B cell (primary cell): ENCODE measurements around the gene GABRB2. TPM values are rescaled to one million over a fixed set of nuclear protein-coding genes. Genes with fewer than 3 reads are reported as not detected.

ENCODE experiments used
- ATAC-seq: fragments of 200-7000 bp; cut with Tn5 transposase; one replicate; pipeline ENCODE4 v1.10.0; 2021; ENCODE audit warnings: low read depth, mild to moderate bottlenecking, moderate number of reproducible peaks, moderate library complexity
- CTCF ChIA-PET: fragments of 350-600 bp; sonication (Branson Sonifier 250); formaldehyde crosslinking; loops from one replicate; lab custom pipeline; 2021; ENCODE audit warnings: antibody characterized with exemption, inconsistent platforms; lab: Charles Lee
- POLR2A ChIA-PET: fragments of 350-600 bp; sonication (Branson Sonifier 250); formaldehyde crosslinking; loops from one replicate; lab custom pipeline; 2021; ENCODE audit warnings: antibody characterized with exemption; lab: Charles Lee
- DNase-seq: peaks from one replicate; pipeline ENCODE4 v3.0.0; 2013
- H2AFZ ChIP-seq: 2 replicates; pipeline ENCODE4 v1.6.1; 2012; ENCODE audit warnings: mild to moderate bottlenecking, low read depth, low read length; ENCODE audit not compliant: insufficient read depth, poor library complexity, severe bottlenecking
- H3K27ac ChIP-seq, 2 donors: 1 replicate in 1 of 2; 2 replicates in 1 of 2; pipeline ENCODE4 v1.5.1; 2012 to 2013; ENCODE audit warnings: low read length in 2 of 2, mild to moderate bottlenecking in 2 of 2, moderate library complexity in 1 of 2
- H3K27me3 ChIP-seq, 4 experiments: fragments of 200-600 bp in 1 of 4; sonication (generic) in 1 of 4; replicated peaks in 1 of 4; 1 replicate in 2 of 4; 2 replicates in 2 of 4; pipeline versions ENCODE4 v1.6.1 to v1.7.0; 2013 to 2016; ENCODE audit warnings: low read length in 3 of 4, mild to moderate bottlenecking in 2 of 4, mixed read lengths in 1 of 4, moderate library complexity in 1 of 4; ENCODE audit not compliant: insufficient read depth in 4 of 4, control insufficient read depth in 3 of 4; ENCODE audit errors: control extremely low read depth in 1 of 4
- H3K36me3 ChIP-seq, 2 experiments: replicated peaks in 1 of 2; 1 replicate in 1 of 2; 2 replicates in 1 of 2; pipeline versions ENCODE4 v1.6.1 to v1.7.1; 2013; ENCODE audit warnings: low read length in 1 of 2; ENCODE audit not compliant: insufficient read depth in 2 of 2, control insufficient read depth in 1 of 2; ENCODE audit errors: control extremely low read depth in 1 of 2, extremely low read depth in 1 of 2
- H3K4me1 ChIP-seq, 2 donors: fragments of 200-600 bp in 1 of 2; sonication (generic) in 1 of 2; 1 replicate in 1 of 2; 2 replicates in 1 of 2; pipeline versions ENCODE4 v1.5.1 to v1.6.1; 2013 to 2017; ENCODE audit warnings: low read length in 2 of 2; ENCODE audit not compliant: control insufficient read depth in 2 of 2, insufficient read depth in 2 of 2
- H3K4me2 ChIP-seq: replicated peaks from 2 replicates; pipeline ENCODE3; 2012; ENCODE audit warnings: mild to moderate bottlenecking, low read depth, low read length; ENCODE audit not compliant: poor library complexity, severe bottlenecking
- H3K4me3 ChIP-seq, 5 experiments: fragments of 200-600 bp in 1 of 5; sonication (generic) in 1 of 5; 1 replicate in 3 of 5; 2 replicates in 2 of 5; pipeline versions ENCODE4 v1.5.1 to v1.7.0; 2011 to 2016; ENCODE audit warnings: low read length in 4 of 5, mild to moderate bottlenecking in 4 of 5, low read depth in 2 of 5, control low read depth in 1 of 5, moderate library complexity in 1 of 5; ENCODE audit not compliant: insufficient read depth in 1 of 5; ENCODE audit errors: control extremely low read depth in 1 of 5, extremely low read depth in 1 of 5
- H3K79me2 ChIP-seq: fragments of 200-600 bp; sonication (generic); one replicate; pipeline ENCODE4 v1.6.0; 2016; ENCODE audit warnings: low read length; ENCODE audit not compliant: control insufficient read depth, insufficient read depth
- H3K9ac ChIP-seq: fragments of 200-600 bp; sonication (generic); 2 replicates; pipeline ENCODE4 v1.6.1; 2017; ENCODE audit warnings: mild to moderate bottlenecking, low read length, moderate library complexity
- H3K9me3 ChIP-seq, 3 donors: one replicate each; pipeline versions ENCODE4 v1.6.1 to v1.7.1; 2013; ENCODE audit warnings: low read length in 2 of 3; ENCODE audit not compliant: control insufficient read depth in 2 of 3, insufficient read depth in 1 of 3; ENCODE audit errors: control extremely low read depth in 1 of 3
- H4K20me1 ChIP-seq: 2 replicates; pipeline ENCODE4 v1.6.0; 2012; ENCODE audit warnings: mild to moderate bottlenecking, low read length; ENCODE audit not compliant: insufficient read depth, control insufficient read depth, poor library complexity, severe bottlenecking
- H3K27ac Mint-ChIP-seq: one replicate; pipeline ENCODE4 v1.8.0; 2021; ENCODE audit warnings: mixed read lengths
- H3K27me3 Mint-ChIP-seq: one replicate; pipeline ENCODE4 v1.8.0; 2021; ENCODE audit warnings: mixed read lengths
- H3K4me1 Mint-ChIP-seq: one replicate; pipeline ENCODE4 v1.8.0; 2021; ENCODE audit warnings: mixed read lengths
- H3K4me3 Mint-ChIP-seq: one replicate; pipeline ENCODE4 v1.8.0; 2021; ENCODE audit warnings: mixed read lengths
- H3K9me3 Mint-ChIP-seq: one replicate; pipeline ENCODE4 v1.8.0; 2022; ENCODE audit warnings: mixed read lengths; ENCODE audit not compliant: insufficient read depth
- CTCF ChIP-seq: fragments of 200-600 bp; IDR thresholded peaks from one replicate; pipeline ENCODE4 v1.8.0; 2022; ENCODE audit warnings: antibody characterized with exemption, mild to moderate bottlenecking
- EZH2 ChIP-seq: IDR thresholded peaks from 2 replicates; pipeline ENCODE4 v1.6.1; 2012; ENCODE audit warnings: borderline replicate concordance, low read depth, mild to moderate bottlenecking, moderate library complexity, low read length; ENCODE audit not compliant: insufficient read depth, poor library complexity, severe bottlenecking
- WGBS: methylation state at CpG from one replicate; pipeline ENCODE4 v1.1.5; 2013; ENCODE audit warnings: missing lambda C conversion rate; ENCODE audit not compliant: insufficient coverage; 5-methylcytosine and 5-hydroxymethylcytosine counted together
- intact Hi-C: fragments of 100-400 bp; cut with micrococcal nuclease; formaldehyde crosslinking; loops from one replicate; pipeline ENCODE4 v1.10.0; 2022
- polyA plus RNA-seq: library from polyadenylated mRNA; depleted of rRNA; stranded (reverse); fragments of >200 nt; gene quantifications from 2 replicates; pipeline ENCODE4 v1.2.3, GENCODE V29; 2012
- total RNA-seq, 2 donors: library from RNA; stranded (reverse); fragments of 120-200 nt in 1 of 2; gene quantifications; 1 replicate in 1 of 2; 2 replicates in 1 of 2; pipeline versions ENCODE4 v1.2.3 to v1.2.4, GENCODE V29; 2013 to 2022

Gene GABRB2
- total and polyA plus RNA-seq, 2 donors (not counting 1 experiment from before 2014, with no cell fraction given), result 0.15 to 0.16 TPM

- H3K27me3 Mint-ChIP-seq, result peaks cover 3% of the 10 kb centered on the region
- H3K4me3 ChIP-seq, result no peak overlapping the region
- H3K9me3 Mint-ChIP-seq, result no peaks in the 10 kb centered on the region
- no peak overlapping the region for H3K27ac Mint-ChIP-seq
- H3K79me2 ChIP-seq, result no peaks in the 10 kb centered on the region
- CTCF ChIA-PET, result no interaction called here
- no peaks in the 10 kb centered on the region for H4K20me1 ChIP-seq
- H3K4me1 Mint-ChIP-seq, result no peaks in the 10 kb centered on the region
- H3K4me2 ChIP-seq, result no peak overlapping the region
- WGBS, result no CpG with 5 or more reads among the region's 3 CpGs
- H3K36me3 ChIP-seq, result no peaks in the 10 kb centered on the region
- no peak overlapping the region for H2AFZ ChIP-seq
- no peaks in the 10 kb centered on the region for H3K4me1 ChIP-seq
- no peak overlapping the region for H3K27ac ChIP-seq
- DNase-seq (no peak), ATAC-seq (no peak)
- H3K4me3 Mint-ChIP-seq, result no peak overlapping the region
- H3K9ac ChIP-seq, result no peak overlapping the region
- POLR2A ChIA-PET, result no interaction called here
- H3K9me3 ChIP-seq, result no peaks in the 10 kb centered on the region
- intact Hi-C loops, result no loop called here
- TF ChIP-seq CTCF (no peak), EZH2 (no peak)
- no peaks in the 10 kb centered on the region for H3K27me3 ChIP-seq
These were observed 150.4 kb downstream of the GABRB2 start for GRCh38 chr5:161396171-161396570.

DNA sequence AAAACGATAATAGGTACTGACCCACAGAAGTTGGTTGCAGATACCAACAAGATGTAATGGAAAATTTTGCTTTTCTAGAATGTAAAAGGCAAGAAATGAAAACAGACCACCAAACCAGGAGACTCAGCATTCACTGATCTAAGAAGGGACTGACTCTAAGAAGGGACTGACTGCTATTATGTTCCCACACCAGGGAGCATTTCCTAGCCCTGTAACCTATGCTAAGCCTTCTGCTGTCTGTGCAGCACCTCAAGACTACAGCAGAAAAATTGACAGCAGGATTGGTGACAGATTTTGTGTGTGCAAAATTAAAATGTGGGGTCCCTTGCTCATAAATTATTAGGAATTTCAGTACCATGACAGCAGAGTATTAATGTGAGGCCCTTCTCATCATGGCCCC is 154.8 kb downstream of the GABRB2 start:
- H3K27ac ChIP-seq, result no peak overlapping the region
- no peak overlapping the region for H3K4me3 ChIP-seq
- ATAC-seq (no peak), DNase-seq (no peak)
- Mint-ChIP-seq H3K9me3 (no peaks in the 10 kb centered on the region), H3K27me3 (no peaks in the 10 kb centered on the region), H3K4me1 (no peaks in the 10 kb centered on the region), H3K4me3 (no peak overlapping the region), H3K27ac (no peak overlapping the region)
- H4K20me1 ChIP-seq, result no peaks in the 10 kb centered on the region
- no peaks in the 10 kb centered on the region for H3K27me3 ChIP-seq
- no CpG with 5 or more reads among the region's 1 CpG for WGBS
- H3K4me2 ChIP-seq, result no peak overlapping the region
- H2AFZ ChIP-seq, result no peak overlapping the region
- ChIA-PET POLR2A (no interaction called here), CTCF (no interaction called here)
- no peaks in the 10 kb centered on the region for H3K36me3 ChIP-seq
- intact Hi-C loops, result no loop called here
- no peaks in the 10 kb centered on the region for H3K79me2 ChIP-seq
- H3K9me3 ChIP-seq, result no peaks in the 10 kb centered on the region
- TF ChIP-seq CTCF (no peak), EZH2 (no peak)
- no peak overlapping the region for H3K9ac ChIP-seq
- H3K4me1 ChIP-seq, result no peaks in the 10 kb centered on the region
